ENCODE data around the gene VANGL2. TPM values are rescaled to one million over a fixed set of nuclear protein-coding genes. Genes with fewer than 3 reads are reported as not detected.

Gene VANGL2
- total RNA-seq, 2 donors from 2014 or later: 3.4 to 8.1 TPM

DNA sequence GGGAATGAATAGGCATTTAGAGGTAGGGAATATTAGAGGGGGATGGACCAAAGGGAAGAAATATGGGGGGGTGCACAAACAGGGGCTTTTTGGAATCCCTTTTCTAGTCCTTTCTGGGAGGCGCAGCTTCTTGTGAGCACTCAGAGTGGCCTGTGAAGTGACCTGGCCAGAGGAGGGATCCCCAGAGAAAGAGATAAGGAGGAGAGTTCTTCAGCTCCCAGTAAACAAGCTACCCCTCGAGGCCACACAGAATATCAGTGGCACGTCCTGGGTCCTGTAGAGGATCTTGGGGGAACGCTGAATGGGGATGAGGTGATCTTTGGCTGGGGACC is 19.4 kb downstream of the VANGL2 start:
- Histone ChIP-seq H3K27me3 (no peaks in the 10 kb centered on the region), H3K36me3 (peaks cover 14% of the 10 kb centered on the region), H3K4me3 (no peak overlapping the region), H3K9me3 (no peaks in the 10 kb centered on the region), H3K4me1 (peaks cover 0 to 4% of the 10 kb centered on the region in 2 donors), H3K27ac (no peak overlapping the region)
- no peak for DNase-seq (ENCODE audit: low spot score)
- TF ChIP-seq, protein P1, sequence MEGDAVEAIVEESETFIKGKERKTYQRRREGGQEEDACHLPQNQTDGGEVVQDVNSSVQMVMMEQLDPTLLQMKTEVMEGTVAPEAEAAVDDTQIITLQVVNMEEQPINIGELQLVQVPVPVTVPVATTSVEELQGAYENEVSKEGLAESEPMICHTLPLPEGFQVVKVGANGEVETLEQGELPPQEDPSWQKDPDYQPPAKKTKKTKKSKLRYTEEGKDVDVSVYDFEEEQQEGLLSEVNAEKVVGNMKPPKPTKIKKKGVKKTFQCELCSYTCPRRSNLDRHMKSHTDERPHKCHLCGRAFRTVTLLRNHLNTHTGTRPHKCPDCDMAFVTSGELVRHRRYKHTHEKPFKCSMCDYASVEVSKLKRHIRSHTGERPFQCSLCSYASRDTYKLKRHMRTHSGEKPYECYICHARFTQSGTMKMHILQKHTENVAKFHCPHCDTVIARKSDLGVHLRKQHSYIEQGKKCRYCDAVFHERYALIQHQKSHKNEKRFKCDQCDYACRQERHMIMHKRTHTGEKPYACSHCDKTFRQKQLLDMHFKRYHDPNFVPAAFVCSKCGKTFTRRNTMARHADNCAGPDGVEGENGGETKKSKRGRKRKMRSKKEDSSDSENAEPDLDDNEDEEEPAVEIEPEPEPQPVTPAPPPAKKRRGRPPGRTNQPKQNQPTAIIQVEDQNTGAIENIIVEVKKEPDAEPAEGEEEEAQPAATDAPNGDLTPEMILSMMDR (IDR thresholded peaks at IDR 0.05): no peak

GRCh38 chr1:160420881-160421842 is 20.8 kb downstream of the VANGL2 start:
- peaks cover 14% of the 10 kb centered on the region for H3K36me3 ChIP-seq

GRCh38 chr1:160421881-160422280 is 21.5 kb downstream of the VANGL2 start:
- no peak overlapping the region for H3K27ac ChIP-seq
- no peak for DNase-seq (ENCODE audit: low spot score)
- no peaks in the 10 kb centered on the region for H3K4me1 ChIP-seq
- H3K9me3 ChIP-seq: no peaks in the 10 kb centered on the region
- TF ChIP-seq, protein P1 (IDR thresholded peaks at IDR 0.05): no peak
- H3K4me3 ChIP-seq: no peak overlapping the region
- no peaks in the 10 kb centered on the region for H3K27me3 ChIP-seq
- peaks cover 14% of the 10 kb centered on the region for H3K36me3 ChIP-seq

More at GRCh38 chr1:160420881-160421842, 20.8 kb downstream of the VANGL2 start:
- Histone ChIP-seq H3K4me3 (no peak overlapping the region), H3K4me1 (no peaks in the 10 kb centered on the region), H3K27ac (no peak overlapping the region), H3K27me3 (no peaks in the 10 kb centered on the region), H3K9me3 (no peaks in the 10 kb centered on the region)
- TF ChIP-seq, protein P1 (IDR thresholded peaks at IDR 0.05): no peak
- no peak for DNase-seq (ENCODE audit: low spot score)

DNA sequence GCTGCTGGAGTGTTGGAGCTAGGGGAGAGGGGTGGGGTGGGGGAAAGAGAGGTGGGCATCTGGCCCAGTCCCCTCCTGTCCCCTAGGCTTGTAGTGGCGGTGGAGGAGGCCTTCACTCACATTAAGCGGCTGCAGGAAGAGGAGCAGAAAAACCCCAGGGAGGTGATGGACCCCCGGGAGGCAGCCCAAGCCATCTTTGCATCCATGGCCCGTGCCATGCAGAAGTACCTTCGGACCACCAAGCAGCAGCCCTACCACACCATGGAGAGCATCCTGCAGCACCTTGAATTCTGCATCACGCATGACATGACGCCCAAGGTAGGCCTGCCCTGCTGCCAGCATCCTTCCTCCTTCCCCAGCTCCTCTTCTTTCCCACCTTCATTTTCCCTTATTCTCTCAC is 23.6 kb downstream of the VANGL2 start:
- Histone ChIP-seq H3K27ac (no peak overlapping the region), H3K9me3 (no peaks in the 10 kb centered on the region), H3K36me3 (peaks cover 14% of the 10 kb centered on the region), H3K4me1 (peaks cover 0 to 3% of the 10 kb centered on the region in 2 donors), H3K4me3 (no peak overlapping the region), H3K27me3 (no peaks in the 10 kb centered on the region)
- TF ChIP-seq, protein P1 (IDR thresholded peaks at IDR 0.05): no peak
- peak; percentile 21 for DNase-seq (ENCODE audit: low spot score)

GRCh38 chr1:160425847-160426246 is 25.5 kb downstream of the VANGL2 start:
- Histone ChIP-seq H3K4me3 (no peak overlapping the region), H3K4me1 (peaks cover 0 to 9% of the 10 kb centered on the region in 2 donors), H3K27ac (no peak overlapping the region), H3K27me3 (no peaks in the 10 kb centered on the region), H3K36me3 (peaks cover 14% of the 10 kb centered on the region), H3K9me3 (no peaks in the 10 kb centered on the region)
- no peak for DNase-seq (ENCODE audit: low spot score)
- TF ChIP-seq, protein P1 (IDR thresholded peaks at IDR 0.05): no peak

Data from right atrium auricular region (tissue), 2 donors.